GM13976 (cell line): ENCODE measurements around the gene ACSF2.

Source experiments
- DNase-seq: peaks from one replicate; pipeline ENCODE4 v3.0.0; 2012; ENCODE audit warnings: low spot score
- in situ Hi-C: fragments of 300-500 bp; cut with MboI; formaldehyde crosslinking; loops from one replicate; pipeline ENCODE4 v1.12.0; 2022; ENCODE audit warnings: low sequenced_read_pairs, mixed read lengths, inconsistent platforms; ENCODE audit not compliant: unreplicated experiment
- TF ChIP-seq, protein P1 (sequence below): IDR thresholded peaks from 2 replicates; pipeline ENCODE4 v1.5.1; 2012; ENCODE audit warnings: borderline replicate concordance, mild to moderate bottlenecking; ENCODE audit not compliant: insufficient read depth; ENCODE audit errors: extremely low read depth, missing control alignments, control extremely low read depth

ACSF2 gene

DNA sequence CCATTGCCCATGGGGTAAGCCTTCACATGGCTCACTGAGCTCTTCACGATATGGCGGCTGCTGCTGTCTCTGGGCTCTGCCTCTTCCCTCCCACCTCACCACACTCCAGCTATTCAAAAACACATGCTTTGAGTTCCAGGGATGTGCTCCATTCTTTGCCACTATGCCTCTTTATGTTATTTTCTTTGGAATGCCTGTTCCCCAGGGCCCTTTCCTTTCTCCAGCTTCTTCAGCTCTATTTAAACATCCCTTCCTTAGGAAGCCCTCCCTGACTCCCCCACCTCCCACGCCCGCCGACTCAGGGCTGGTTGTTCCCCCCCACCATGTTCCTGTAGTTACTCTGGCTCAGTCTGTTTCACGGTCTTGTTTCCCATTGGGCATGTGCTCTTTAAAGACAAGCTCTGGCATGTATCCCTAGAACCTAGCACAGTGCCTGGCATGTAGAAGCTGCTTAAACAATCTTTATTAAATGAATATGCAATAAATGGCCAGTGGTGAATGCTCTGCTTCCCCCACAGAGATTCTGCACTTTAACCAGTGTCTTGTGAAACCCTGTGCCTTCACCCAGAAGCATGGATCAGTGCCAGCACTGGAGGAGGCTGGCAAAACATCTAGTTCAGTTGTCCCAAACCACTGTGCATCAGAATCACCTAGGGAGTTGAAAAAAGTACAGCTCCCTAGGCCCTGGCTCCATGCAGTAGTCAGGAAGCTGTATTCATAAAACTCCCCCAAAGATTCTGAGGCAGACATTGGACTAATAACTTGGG lies 89.1 kb downstream of the ACSF2 start:
- DNase-seq = no peak
- in situ Hi-C loops = no loop called here
- TF ChIP-seq, protein P1, sequence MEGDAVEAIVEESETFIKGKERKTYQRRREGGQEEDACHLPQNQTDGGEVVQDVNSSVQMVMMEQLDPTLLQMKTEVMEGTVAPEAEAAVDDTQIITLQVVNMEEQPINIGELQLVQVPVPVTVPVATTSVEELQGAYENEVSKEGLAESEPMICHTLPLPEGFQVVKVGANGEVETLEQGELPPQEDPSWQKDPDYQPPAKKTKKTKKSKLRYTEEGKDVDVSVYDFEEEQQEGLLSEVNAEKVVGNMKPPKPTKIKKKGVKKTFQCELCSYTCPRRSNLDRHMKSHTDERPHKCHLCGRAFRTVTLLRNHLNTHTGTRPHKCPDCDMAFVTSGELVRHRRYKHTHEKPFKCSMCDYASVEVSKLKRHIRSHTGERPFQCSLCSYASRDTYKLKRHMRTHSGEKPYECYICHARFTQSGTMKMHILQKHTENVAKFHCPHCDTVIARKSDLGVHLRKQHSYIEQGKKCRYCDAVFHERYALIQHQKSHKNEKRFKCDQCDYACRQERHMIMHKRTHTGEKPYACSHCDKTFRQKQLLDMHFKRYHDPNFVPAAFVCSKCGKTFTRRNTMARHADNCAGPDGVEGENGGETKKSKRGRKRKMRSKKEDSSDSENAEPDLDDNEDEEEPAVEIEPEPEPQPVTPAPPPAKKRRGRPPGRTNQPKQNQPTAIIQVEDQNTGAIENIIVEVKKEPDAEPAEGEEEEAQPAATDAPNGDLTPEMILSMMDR = no peak

DNA sequence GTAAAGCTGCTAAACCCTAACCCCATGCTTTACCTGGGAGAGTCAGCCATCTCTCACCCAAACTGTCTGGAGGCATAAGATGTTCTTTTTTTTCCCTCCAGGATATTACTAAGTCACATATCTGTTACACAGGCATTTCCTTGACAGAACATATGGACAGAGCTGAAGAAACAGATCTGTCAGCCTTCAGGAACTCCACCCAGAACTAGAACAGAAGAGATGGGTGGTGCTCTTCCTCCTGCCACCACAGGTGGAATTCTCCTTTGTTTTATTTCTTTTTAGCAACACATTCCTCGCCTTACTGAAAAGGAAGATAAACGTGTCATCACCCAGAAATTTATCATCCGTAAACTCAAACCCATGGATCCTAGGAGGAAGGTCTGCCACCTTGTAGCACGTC lies 91.0 kb downstream of the ACSF2 start:
- DNase-seq = no peak
- TF ChIP-seq, protein P1 = no peak
- in situ Hi-C loops = no loop called here

GRCh38 chr17:50517504-50518383 lies 91.7 kb downstream of the ACSF2 start:
- TF ChIP-seq, protein P1 = no peak
- in situ Hi-C loops = no loop called here

GRCh38 chr17:50518384-50519023 lies 92.5 kb downstream of the ACSF2 start:
- no peak for DNase-seq
- in situ Hi-C loops = no loop called here
- TF ChIP-seq, protein P1 = no peak

More at GRCh38 chr17:50517504-50518383, 91.7 kb downstream of the ACSF2 start:
- no peak for DNase-seq

DNA sequence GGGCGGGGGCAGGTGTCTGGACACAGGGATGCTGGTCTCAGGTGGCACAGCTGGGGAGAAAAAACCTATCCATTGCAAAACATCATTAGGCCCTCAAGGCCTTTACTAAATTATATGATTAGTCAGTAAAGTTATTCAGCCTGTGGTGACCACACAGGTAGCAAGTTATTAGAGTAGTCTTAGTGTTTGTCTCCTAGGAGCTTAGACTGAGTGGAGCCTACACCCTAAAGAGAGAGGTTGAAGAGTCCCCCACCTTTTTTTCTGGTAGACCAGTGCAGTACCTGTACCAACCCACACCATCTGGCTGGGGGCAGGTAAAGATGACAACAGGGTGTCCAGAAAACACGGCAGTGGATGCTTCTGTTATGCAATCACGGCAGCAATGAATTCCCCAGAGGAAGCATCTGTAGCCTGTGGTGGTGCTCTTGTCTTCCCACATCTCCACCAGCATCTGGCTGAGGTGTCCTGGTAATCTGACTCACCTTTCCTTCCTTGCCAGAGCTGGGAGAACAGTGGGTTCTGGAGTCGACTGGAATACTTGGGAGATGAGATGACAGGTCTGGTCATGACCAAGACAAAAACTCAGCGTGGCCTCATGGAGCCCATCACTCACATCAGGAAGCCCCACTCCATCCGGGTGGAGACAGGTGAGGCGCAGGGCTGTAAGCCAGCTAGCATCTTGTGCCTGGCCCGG lies 93.3 kb downstream of the ACSF2 start:
- in situ Hi-C loops = no loop called here
- no peak for DNase-seq
- TF ChIP-seq, protein P1 = no peak

DNA sequence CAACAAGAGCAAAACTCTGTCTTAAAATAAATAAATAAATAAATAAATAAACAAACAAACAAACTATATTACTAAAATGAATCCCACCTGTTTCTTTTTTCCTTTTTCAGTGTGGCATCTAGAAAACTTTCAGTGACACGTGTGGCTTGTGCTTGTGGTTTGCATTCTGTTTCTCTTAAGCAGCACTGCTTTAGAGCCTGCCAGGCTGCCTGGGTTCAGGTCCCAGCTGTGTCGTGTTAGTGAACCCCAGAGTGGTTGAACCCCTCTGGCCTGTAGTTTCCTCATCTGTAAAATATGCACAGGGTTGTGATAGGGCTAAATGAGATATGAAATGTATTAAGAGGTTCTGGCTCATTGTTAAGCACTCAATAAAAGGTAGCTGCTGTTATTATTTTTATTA lies 94.5 kb downstream of the ACSF2 start:
- TF ChIP-seq, protein P1 = no peak
- no peak for DNase-seq
- in situ Hi-C loops = no loop called here
